NCI-H2107 (cell line): ENCODE measurements around the gene ADIPOR2.
A peak's percentile ranks its signal among the peaks of the same experiment; 100 is the strongest.

Experiments
- DNase-seq: peaks from one replicate; lab custom pipeline; 2025; lab: John Stamatoyannopoulos, UW

Gene ADIPOR2

GRCh38 chr12:1690578-1691122 lies at the start of gene ADIPOR2:
Gene ADIPOR2 (plus strand): TSS chr12:1691070. CDS start chr12:1754344, 63,274 bp downstream.
- DNase-seq: peak; percentile 97

GRCh38 chr12:1642513-1642912 lies 48.4 kb upstream of the ADIPOR2 start:
- DNase-seq: no peak

DNA sequence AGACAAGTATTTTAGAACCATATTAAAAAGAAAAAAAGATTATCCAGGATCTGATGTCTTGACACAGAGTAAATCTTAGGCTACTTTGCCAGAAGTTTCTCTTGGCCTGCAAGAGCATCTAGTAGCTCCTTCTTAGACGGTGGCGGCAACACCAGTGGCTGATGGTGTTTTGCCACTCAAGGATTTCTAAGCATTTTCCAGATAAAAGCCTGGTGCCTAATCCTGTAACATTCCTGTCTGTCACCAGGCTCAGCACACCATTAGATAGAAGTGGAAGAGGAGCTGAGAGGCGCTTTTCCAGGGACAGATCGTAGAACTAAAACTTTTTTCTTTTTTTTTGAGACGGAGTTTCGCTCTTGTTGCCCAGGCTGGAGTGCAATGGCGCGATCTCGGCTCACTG lies 47.8 kb upstream of the ADIPOR2 start:
- no peak for DNase-seq

- no peak for DNase-seq
These were observed 46.9 kb upstream of the ADIPOR2 start for GRCh38 chr12:1643905-1644533.

DNA sequence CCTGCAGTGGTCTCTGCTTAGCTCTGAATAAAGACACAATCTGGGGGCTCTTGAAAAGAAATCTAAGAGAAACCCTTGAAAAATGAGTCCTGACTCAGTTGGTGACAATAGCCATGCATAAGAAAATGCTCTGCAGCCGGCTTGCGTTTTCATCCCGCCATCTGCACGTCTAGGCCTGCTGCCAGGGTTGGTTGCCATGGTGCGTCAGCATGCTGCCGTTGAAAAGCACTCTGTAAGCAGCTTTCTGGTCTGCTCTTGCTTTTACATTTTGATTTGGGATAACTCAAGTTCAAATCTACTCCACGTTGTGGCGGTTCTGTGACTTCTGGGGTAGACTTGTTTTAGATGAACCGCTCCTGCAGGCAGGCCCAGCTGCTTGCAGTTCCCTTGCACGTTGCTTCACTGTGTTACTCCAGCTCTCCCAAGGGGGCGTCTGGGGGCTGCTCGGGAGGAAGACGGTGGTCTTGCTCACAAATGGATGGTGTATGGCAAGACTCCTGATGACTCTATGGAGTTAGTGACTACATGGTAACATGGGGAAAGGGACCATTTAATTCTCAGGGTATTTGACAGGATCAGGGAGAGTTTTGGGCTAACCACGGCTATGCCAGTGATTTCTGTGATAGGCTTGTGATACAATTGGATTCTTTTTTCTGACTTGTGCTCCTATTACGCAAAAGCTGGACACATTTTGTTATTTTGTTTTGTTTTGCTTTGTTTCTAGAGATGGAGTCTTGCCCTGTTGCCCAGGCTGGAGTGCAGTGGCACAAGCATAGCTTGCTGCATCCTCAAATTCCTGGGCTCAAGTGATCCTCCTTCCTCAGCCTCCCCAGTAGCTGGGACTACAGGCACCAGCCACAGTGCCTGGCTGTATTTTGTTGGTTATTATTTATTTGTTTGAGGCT lies 46.1 kb upstream of the ADIPOR2 start:
- peak; percentile 63 for DNase-seq

DNA sequence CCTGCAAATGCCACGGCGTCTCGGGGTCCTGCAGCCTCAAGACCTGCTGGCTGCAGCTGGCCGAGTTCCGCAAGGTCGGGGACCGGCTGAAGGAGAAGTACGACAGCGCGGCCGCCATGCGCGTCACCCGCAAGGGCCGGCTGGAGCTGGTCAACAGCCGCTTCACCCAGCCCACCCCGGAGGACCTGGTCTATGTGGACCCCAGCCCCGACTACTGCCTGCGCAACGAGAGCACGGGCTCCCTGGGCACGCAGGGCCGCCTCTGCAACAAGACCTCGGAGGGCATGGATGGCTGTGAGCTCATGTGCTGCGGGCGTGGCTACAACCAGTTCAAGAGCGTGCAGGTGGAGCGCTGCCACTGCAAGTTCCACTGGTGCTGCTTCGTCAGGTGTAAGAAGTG lies 45.1 kb upstream of the ADIPOR2 start:
- no peak for DNase-seq

DNA sequence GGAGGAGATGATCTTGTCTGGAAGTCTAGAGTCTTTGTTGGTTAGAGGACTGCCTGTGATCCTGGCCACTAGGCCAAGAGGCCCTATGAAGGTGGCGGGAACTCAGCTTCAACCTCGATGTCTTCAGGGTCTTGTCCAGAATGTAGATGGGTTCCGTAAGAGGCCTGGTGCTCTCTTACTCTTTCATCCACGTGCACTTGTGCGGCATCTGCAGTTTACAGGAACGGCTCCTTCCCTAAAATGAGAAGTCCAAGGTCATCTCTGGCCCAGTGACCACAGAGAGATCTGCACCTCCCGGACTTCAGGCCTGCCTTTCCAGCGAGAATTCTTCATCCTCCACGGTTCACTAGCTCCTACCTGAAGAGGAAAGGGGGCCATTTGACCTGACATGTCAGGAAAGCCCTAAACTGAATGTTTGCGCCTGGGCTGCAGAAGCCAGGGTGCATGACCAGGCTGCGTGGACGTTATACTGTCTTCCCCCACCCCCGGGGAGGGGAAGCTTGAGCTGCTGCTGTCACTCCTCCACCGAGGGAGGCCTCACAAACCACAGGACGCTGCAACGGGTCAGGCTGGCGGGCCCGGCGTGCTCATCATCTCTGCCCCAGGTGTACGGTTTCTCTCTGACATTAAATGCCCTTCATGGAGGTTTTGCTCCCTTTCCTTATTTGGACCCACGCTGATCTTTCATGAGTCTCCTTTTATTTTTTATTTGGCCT lies 44.1 kb upstream of the ADIPOR2 start:
- DNase-seq: no peak

DNA sequence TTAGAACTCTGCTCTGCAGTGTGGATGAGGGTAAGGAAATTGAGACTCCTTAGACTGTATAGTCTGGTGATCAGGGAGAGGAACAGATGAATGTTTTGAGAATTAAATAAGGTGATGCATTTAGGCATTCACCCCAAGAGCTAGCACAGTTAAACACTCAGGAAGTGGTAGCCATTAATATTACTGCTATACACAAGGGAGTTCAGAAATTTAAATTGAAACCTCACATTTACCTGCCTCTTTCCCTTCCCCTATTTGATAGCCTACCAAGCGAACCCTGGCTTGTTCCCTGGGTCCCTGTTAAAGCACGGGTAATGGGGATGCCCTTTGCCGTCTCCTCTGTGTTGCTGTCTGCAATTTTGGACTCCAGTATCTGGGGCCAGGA lies 43.6 kb upstream of the ADIPOR2 start:
- no peak for DNase-seq

GRCh38 chr12:1650260-1650977 lies 40.5 kb upstream of the ADIPOR2 start:
- no peak for DNase-seq

GRCh38 chr12:1650978-1651361 lies 39.9 kb upstream of the ADIPOR2 start:
- no peak for DNase-seq

DNA sequence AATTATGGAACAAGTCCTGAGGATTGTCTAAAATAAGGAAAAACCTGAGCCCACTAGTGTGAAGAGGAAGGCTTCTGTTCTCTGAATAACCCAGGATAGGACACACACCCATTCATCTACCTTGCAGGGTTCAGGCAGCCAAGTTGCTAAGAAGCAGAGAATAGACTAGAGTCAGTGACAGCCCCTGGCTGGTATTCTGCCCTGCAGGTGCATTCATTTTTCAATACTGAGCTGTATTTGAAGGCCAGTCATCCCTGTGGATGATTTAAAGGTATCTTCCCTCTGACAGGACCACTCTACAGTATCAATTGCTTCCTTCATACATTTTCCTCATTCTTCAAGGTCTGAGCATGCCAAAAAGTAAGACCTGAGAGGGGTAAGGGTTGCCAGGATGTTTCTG lies 38.9 kb upstream of the ADIPOR2 start:
- DNase-seq: no peak

DNA sequence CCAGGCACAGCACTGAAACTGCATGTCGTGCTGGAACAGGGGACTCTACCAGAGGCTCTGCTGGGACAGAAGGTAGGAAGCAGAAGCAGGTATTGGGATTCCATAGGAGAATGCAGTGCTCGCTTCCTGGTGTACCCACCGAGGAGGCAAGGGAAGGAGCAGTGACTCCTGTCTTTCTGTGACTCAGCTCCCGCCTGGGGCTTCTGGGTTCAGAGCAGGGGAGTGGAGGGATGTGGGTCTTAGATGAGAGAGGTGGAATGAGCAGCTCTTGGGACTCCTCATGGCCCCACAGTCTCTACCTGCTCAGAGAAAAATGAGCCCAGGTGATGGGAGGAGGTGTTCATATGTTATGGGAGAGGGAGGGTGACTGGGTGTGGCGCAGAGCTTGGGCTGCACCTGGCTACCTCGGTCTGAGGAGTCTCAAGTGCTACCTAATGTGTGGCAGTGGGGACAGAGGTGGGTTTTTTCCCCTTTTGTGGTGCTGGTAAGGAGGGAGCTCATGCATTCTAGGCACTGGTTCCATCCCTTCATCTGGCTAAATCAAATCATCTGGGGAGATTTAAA lies 35.6 kb upstream of the ADIPOR2 start:
- DNase-seq: no peak

DNA sequence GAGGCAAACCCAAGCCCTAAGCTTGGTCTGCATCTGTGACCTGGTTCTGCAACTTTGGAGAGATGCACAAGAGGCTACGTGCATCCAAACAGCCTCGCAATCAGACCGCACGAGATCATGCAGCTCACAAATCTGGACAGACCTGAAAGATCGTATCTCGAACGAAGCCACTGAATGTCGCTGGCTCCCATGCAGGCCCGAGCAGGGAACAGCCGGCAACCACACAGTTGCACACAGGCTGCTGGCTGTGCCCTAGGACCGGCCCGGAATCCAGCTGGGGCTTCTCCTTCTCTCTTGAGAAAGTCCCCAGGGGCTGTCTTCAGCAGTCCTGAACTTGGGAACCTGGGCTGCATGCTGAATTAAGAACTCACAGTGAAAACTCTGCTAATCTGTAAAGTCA lies 34.0 kb upstream of the ADIPOR2 start:
- no peak for DNase-seq

DNA sequence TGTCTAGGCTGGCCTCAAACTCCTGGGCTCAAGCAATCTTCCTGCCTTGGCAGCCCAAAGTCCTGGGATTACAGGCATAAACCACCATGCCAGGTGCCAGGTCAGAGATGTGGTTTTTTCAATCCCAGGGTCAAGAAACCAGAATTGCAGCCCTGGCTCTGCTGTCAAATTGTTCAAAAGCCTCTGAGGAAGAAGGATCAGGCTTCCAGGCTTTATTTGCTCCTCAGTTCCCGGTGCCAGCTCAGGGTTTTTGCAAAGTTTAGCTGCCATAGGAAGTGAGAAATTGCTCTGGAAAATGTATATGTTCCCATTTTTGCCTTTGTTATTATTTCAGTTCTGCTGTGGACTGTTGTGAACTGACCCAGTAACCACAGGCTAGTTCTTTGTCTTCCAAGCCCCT lies 33.2 kb upstream of the ADIPOR2 start:
- no peak for DNase-seq

DNA sequence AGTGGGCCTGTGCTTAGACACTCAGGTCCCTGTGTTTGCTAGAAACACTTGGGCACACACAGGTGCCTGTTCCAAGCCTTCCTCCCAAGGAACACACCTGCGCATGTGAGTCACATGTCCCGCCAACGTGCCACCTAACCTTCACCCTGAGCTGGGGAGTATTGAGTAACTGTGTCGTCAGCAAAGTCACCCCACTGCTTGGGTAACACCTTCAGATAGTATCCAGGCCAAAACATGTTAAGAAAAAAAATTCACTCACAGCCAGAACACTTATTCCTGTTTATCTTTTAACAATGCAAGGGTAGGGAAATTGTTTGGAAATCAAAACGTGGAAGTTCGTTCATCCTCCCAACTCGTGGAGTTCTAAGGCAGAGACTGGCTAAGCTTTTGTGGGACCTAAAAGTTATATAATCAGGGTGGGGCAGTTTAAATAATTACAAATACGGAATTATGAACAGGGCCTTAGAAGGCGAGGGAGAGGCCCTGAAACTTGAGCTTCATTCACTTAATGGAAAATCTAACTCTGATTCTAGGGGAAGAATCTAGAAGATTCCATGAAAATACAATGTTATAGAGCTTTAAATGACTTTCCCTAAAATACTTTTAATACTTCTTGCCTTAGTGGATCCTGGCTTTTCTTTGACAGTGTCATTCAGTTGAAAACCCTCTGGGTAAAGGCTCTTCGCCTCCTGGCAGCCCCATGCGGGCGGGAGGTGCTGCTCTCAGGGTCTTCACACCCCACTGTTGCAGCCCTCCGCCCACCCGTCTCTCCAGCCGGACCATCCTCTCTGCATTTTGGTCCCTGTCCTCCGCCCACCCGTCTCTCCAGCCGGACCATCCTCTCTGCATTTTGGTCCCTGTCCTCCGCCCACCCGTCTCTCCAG lies 30.3 kb upstream of the ADIPOR2 start:
- DNase-seq: no peak

DNA sequence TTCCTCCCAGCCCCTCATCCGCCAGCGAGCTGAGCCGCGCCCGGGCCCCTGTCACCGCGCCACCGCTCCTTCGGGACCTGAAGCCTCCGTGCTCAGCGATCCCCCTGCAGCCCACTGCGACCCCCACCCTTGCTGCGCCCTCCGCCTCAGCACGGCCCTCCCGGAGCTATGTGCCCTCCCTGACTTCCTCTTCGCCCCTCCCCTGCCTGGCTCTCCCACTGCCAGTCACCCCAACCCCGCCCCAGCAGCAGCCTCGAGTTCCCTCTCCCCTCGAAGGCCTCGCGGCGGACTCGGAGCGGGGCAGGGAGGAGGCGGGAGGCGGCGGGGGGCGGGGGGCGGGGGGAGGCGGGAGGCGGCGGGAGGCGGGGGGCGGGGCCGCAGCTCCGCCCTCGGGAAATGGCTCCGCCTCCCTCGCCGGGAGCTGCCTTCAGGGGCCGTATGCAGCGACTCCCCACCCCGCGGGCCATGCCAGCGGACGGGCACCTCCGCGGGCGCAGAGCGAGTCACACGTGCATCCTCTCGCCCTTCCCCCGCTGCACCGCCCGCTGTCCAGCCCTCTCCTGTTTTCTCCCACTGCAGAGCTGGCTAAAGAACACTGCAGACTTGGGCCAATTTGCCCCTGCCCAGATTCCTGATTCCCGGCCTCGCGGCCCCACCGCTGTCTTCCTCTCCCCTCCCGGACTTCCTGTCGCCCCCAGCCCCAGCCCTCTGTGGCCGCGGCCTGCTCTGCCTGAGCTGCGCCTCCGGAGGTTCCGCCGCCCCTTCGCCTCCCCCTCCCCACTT lies 29.1 kb upstream of the ADIPOR2 start:
- peak; percentile 77 for DNase-seq

DNA sequence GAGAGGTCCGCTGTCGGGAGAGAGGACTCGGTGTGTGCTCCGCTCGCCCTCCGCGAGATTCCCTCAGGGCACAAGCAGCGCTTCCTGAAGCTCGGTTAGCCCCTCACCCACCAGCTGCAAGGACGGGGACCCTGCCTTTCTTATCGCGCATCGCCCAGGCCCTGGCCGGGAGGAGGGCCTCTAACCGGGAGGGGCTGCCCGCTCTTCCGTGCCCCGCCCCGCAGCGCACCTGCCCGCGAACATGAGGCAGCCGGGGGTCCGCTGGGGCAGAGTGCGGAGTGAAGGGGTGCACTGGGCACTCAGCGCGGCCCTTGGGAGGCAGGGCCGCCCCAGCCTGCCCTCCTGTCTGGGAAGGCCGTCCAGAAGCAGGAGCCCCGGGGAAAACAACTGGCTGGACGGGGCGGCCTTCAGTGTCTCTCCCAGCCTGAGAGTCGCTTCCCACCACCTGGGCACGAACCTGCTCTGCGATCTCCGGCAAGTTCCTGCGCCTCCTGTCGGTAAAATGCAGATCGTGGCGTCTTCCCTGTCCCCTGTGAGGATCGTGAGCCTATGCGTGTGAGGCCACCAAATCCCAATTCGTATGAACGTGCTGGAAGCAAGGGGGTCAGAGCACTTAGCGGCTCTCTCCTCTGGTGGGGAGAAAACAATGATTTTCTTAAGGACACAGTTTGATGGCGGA lies 28.0 kb upstream of the ADIPOR2 start:
- no peak for DNase-seq

- no peak for DNase-seq
These were observed 27.3 kb upstream of the ADIPOR2 start for GRCh38 chr12:1663440-1664132.

- no peak for DNase-seq
These were observed 25.5 kb upstream of the ADIPOR2 start for GRCh38 chr12:1665366-1665765.
